ENCODE results near the gene APLP2. TPM values are rescaled to one million over a fixed set of nuclear protein-coding genes. Genes with fewer than 3 reads are reported as not detected.

APLP2 gene
- total RNA-seq, 1 experiment from 2014 or later: 210 TPM

- Histone ChIP-seq H3K4me1 (ENCODE audit: control insufficient read depth in 1 of 2, insufficient read depth in 2 of 2, low read length in 2 of 2) (peaks cover 8 to 19% of the 10 kb centered on the region in 2 experiments), H3K79me2 (ENCODE audit: insufficient read depth, low read length) (no peaks in the 10 kb centered on the region), H3K27ac (ENCODE audit: low read depth, low read length) (no peak overlapping the region), H3K9me2 (ENCODE audit: insufficient read depth) (no peaks in the 10 kb centered on the region), H3K9ac (ENCODE audit: low read length) (no peak overlapping the region), H3K4me2 (ENCODE audit: low read length) (no peak overlapping the region), H4K20me1 (ENCODE audit: insufficient read depth) (no peaks in the 10 kb centered on the region), H3K4me3 (replicated peaks in 1 of 2; ENCODE audit: low read depth in 1 of 2, low read length in 2 of 2) (no peak overlapping the region), H3K9me3 (ENCODE audit: control insufficient read depth in 1 of 2, insufficient read depth in 1 of 2, low read depth in 1 of 2, low read length in 2 of 2) (no peaks in the 10 kb centered on the region), H2AFZ (ENCODE audit: low read depth, low read length, poor library complexity, severe bottlenecking) (no peak overlapping the region), H3K36me3 (ENCODE audit: control insufficient read depth in 1 of 2, insufficient read depth in 2 of 2, low read length in 2 of 2) (no peaks in the 10 kb centered on the region), H3K27me3 (ENCODE audit: insufficient read depth, low read length) (no peaks in the 10 kb centered on the region)
- ChIA-PET CTCF (no interaction called here), RAD21 (ENCODE audit: low non-redundant PET in 1 of 2, low total read pairs in 2 of 2, uncharacterized antibody in 2 of 2, unreplicated experiment in 2 of 2) (no interaction called here), POLR2A (no interaction called here)
- TF ChIP-seq FOSL1 (IDR thresholded peaks at IDR 0.05; ENCODE audit: low read depth): no peak
- TF ChIP-seq SIN3A (IDR thresholded peaks at IDR 0.05; ENCODE audit: low read depth): no peak
- no peak for TF ChIP-seq JUND (IDR thresholded peaks at IDR 0.05)
- TF ChIP-seq SRF (IDR thresholded peaks at IDR 0.05; ENCODE audit: low read depth): no peak
- TF ChIP-seq POLR2AphosphoS5 (IDR thresholded peaks at IDR 0.05; ENCODE audit: low read depth, low read length): no peak
- TF ChIP-seq EZH2phosphoT487 (IDR thresholded peaks at IDR 0.05; ENCODE audit: borderline replicate concordance): no peak
- TF ChIP-seq YY1 (IDR thresholded peaks at IDR 0.05; ENCODE audit: extremely low read depth, insufficient replicate concordance, low read depth, low read length): no peak
- TF ChIP-seq, protein P1, sequence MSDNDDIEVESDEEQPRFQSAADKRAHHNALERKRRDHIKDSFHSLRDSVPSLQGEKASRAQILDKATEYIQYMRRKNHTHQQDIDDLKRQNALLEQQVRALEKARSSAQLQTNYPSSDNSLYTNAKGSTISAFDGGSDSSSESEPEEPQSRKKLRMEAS (IDR thresholded peaks at IDR 0.05): no peak
- TF ChIP-seq, protein P2, sequence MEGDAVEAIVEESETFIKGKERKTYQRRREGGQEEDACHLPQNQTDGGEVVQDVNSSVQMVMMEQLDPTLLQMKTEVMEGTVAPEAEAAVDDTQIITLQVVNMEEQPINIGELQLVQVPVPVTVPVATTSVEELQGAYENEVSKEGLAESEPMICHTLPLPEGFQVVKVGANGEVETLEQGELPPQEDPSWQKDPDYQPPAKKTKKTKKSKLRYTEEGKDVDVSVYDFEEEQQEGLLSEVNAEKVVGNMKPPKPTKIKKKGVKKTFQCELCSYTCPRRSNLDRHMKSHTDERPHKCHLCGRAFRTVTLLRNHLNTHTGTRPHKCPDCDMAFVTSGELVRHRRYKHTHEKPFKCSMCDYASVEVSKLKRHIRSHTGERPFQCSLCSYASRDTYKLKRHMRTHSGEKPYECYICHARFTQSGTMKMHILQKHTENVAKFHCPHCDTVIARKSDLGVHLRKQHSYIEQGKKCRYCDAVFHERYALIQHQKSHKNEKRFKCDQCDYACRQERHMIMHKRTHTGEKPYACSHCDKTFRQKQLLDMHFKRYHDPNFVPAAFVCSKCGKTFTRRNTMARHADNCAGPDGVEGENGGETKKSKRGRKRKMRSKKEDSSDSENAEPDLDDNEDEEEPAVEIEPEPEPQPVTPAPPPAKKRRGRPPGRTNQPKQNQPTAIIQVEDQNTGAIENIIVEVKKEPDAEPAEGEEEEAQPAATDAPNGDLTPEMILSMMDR (IDR thresholded peaks at IDR 0.05 in 2 of 3, conservative IDR thresholded peaks at IDR 0.05 in 1 of 3; ENCODE audit: borderline replicate concordance in 1 of 3, insufficient read depth in 1 of 3, low read depth in 2 of 3, low read length in 2 of 3): no peak
- TF ChIP-seq ELF1 (IDR thresholded peaks at IDR 0.05; ENCODE audit: borderline replicate concordance, low read depth): no peak
- no peak for TF ChIP-seq CEBPB (IDR thresholded peaks at IDR 0.05; ENCODE audit: low read depth)
- no peak for TF ChIP-seq TCF7L2 (IDR thresholded peaks at IDR 0.05; ENCODE audit: borderline replicate concordance, extremely low read depth, insufficient read depth, insufficient read length)
- TF ChIP-seq ZNF274 (IDR thresholded peaks at IDR 0.05; ENCODE audit: low read depth, low read length): no peak
- no peak for TF ChIP-seq RAD21 (IDR thresholded peaks at IDR 0.05; ENCODE audit: low read depth)
- no peak for TF ChIP-seq CBX3 (IDR thresholded peaks at IDR 0.05; ENCODE audit: low read depth)
- TF ChIP-seq EGR1 (IDR thresholded peaks at IDR 0.05; ENCODE audit: low read depth): no peak
- no peak for TF ChIP-seq SP1 (IDR thresholded peaks at IDR 0.05; ENCODE audit: low read depth)
- no peak for TF ChIP-seq EZH2 (IDR thresholded peaks at IDR 0.05)
- TF ChIP-seq, protein P3, sequence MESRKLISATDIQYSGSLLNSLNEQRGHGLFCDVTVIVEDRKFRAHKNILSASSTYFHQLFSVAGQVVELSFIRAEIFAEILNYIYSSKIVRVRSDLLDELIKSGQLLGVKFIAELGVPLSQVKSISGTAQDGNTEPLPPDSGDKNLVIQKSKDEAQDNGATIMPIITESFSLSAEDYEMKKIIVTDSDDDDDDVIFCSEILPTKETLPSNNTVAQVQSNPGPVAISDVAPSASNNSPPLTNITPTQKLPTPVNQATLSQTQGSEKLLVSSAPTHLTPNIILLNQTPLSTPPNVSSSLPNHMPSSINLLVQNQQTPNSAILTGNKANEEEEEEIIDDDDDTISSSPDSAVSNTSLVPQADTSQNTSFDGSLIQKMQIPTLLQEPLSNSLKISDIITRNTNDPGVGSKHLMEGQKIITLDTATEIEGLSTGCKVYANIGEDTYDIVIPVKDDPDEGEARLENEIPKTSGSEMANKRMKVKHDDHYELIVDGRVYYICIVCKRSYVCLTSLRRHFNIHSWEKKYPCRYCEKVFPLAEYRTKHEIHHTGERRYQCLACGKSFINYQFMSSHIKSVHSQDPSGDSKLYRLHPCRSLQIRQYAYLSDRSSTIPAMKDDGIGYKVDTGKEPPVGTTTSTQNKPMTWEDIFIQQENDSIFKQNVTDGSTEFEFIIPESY (IDR thresholded peaks at IDR 0.05; ENCODE audit: extremely low read depth, insufficient replicate concordance, low read length): no peak
- ATAC-seq (no peak), DNase-seq (ENCODE audit: low read depth, low spot score) (no peak)
- intact Hi-C loops (cut with micrococcal nuclease): no loop called here
- BruUV-seq (replicated peaks): no TSS peak
Measured at GRCh38 chr11:130025371-130025770, 44.3 kb upstream of the APLP2 start.
